ENCODE results near the gene MYT1.

The MYT1 gene

GRCh38 chr20:64194269-64194668 is 30.0 kb downstream of the MYT1 start:
- no peak for DNase-seq

DNA sequence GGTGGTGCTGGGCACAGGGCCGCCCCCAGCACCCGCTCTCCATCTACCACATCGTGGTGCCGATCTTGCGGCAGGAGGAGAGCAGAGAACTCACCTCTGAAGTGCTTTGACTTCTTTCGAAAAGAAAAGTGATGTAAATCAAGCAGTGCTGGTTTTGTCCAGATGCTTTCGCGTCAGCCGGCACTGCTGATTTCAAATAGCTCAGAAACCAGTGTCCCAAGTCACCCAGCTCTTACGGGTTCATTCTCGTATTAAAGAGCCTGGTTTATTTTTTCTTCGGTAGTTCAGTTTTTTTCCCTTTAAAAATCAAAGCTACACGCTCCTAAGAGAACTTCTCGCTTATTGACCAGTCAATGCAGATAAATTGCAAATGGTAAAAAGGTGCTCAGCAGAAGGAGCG is 32.1 kb downstream of the MYT1 start:
- no peak for DNase-seq

- no peak for DNase-seq
Measured at GRCh38 chr20:64196847-64197306, 32.6 kb downstream of the MYT1 start.

DNA sequence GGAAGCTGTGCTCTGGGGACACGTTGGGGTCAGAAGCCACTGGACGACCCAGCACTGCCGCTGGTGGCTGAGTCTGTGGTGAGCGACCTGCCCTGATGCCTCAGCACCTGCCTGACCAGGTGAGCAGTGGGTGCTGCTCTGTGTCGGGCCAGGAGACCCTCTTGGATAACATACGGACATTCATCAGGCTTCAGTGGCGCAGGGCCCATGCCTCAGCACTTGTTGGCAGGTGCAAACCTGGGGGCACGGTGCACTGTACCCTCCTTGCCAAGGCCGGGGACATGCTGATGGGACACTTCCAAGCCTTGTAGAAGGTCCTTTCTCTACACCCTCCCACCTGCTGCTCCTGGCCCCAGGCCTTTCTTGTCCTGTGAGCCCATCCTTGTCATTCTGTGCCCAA is 34.1 kb downstream of the MYT1 start:
- DNase-seq, result no peak

DNA sequence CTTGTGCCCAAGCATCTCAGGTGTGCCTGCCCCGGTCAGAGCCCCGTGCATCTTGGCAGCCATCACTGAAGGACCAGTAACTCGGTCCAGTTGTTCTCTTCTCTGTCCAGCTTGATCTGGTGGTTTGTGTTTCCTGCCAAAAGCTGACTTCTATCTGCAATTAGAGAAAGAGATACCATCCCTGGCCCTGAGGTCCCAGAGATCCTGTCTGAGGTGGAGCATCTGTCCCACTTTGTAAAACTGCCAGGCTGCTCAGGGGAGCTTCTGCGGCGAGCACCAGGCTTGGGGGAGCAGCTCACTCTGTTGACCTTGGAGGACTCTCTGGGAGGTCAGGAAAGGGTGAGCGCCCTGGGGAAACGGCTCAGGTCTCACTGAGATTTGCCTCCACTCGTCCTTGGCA is 35.1 kb downstream of the MYT1 start:
- DNase-seq, result no peak

DNA sequence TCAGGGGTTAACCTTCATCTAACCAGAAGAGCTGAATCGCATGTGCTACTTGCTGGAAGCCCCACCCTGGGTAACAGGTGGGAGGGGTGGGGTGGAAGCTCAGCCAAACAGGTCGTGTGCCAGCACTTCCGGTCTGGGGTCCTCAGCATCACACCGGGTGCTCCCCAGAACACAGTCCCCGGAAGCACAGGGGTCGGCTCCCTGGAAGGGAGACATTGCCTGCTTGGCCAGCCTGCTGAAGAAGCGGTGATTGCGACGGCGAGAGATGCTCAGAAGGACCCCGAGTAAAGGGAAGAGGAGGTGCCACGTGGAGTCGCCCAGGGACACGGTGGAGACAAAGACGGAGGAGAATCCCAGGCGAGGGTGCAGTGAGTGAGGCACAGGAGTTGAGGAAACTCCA is 36.5 kb downstream of the MYT1 start:
- no peak for DNase-seq

GRCh38 chr20:64201653-64202052 is 37.4 kb downstream of the MYT1 start:
- DNase-seq, result no peak

GRCh38 chr20:64203037-64203777 is 39.0 kb downstream of the MYT1 start:
- no peak for DNase-seq

DNA sequence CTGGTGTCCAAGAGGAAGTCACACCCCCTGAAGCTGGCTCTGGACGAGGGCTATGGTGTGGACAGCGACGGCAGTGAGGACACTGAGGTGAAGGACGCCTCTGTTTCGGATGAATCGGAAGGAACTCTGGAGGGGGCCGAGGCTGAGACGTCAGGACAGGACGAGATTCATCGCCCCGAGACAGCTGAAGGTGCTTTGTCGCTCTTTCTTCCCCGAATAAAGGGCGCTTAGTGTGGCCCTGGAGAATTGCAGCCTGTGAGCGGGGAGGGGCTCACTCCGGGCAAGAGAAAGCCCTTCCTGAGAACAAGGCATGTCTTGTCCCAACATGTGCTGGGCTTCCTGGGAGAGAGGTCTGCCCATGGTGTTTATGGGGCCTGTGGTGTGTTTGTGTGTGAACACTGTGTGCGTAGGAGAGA is 41.4 kb downstream of the MYT1 start:
- no peak for DNase-seq

DNA sequence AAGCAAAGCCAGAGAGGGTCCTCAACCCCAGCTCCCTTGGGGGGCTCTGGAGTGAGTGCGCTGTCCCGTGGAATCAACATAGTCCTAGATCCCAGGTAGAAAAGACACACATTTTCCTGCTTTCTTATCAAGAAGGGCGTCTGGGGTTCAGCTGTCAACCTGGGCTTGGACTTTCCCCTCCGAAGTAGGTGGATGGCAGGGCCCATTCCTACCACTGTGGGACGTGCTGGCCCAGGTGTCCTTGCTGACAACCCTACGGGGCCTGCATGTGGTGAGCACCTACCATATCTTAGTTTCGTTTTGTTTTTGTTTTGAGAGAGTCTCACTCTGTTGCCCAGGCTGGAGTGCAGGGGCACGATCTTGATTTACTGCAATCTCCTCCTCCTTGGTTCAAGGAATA is 42.4 kb downstream of the MYT1 start:
- DNase-seq, result no peak

DNA sequence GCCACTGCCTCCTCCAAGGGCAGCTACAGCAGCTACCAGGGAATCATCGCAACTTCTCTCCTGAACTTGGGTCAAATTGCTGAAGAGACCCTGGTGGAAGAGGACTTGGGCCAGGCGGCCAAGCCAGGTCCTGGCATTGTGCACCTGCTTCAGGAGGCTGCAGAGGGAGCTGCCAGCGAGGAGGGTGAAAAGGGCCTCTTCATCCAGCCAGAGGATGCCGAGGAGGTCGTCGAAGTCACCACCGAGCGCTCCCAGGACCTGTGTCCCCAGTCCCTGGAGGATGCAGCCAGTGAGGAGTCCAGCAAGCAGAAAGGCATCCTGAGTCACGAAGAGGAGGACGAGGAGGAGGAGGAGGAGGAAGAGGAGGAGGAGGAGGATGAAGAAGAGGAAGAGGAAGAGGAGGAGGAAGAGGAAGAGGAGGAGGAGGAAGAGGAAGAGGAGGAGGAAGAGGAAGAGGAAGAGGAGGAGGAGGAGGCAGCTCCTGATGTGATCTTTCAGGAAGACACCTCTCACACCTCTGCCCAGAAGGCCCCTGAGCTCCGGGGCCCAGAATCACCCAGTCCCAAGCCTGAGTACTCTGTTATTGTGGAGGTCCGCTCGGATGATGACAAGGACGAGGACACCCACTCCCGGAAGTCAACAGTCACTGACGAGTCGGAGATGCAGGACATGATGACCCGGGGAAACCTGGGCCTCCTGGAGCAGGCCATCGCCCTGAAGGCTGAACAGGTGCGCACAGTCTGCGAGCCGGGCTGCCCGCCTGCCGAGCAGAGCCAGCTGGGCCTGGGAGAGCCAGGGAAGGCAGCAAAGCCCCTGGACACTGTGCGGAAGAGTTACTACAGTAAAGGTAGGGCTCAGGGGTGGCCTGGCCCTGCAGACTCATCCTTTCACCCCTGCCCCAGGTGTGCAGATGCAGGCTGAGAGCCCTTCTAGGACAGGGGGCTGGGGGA is 43.7 kb downstream of the MYT1 start:
- no peak for DNase-seq

- DNase-seq, result no peak
Measured at GRCh38 chr20:64209148-64209547, 44.9 kb downstream of the MYT1 start.

- no peak for DNase-seq
Measured at GRCh38 chr20:64210656-64211369, 46.6 kb downstream of the MYT1 start.

- DNase-seq, result no peak
Measured at GRCh38 chr20:64211874-64212658, 47.8 kb downstream of the MYT1 start.

DNA sequence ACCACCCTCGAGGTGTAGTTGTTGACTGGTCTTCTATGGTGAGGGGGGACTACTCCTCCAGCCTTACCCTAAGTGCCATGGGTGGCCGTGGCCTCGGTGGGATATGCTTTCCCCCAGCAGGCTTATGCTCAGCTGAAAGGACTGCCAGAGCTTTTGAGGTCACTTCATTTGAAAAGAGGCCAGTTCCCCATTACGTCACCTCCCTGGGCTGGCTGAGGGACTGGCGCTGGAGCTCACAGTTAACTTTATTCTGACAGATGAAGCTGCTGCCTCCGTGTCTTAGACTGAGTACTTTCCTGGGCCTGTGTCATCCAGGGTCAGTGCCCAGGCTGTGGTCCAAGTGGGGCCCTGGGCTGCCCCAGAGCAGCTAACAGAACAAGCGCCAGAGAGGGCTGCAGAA is 48.5 kb downstream of the MYT1 start:
- DNase-seq, result no peak

GRCh38 chr20:64214113-64214512 is 49.9 kb downstream of the MYT1 start:
- DNase-seq, result no peak

DNA sequence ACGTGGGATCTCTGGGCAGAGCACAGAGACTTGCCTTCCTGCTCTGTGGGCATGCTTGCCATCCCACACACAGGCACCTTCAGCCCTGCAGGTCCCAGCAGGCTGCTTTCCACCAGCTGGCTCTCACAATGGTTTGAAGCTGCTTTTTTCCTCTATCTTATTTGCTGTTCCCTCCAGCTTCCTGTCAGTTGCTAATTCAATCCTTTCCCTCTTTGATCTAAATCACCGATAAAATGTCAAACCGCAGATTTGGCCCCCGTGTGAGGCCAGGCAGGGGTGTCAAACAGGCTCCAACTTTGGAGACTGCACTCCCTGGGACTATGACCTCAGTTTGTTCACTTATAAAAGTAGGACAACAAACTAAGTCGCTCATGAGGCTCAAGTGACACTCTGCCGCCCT is 50.7 kb downstream of the MYT1 start:
- DNase-seq, result no peak

DNA sequence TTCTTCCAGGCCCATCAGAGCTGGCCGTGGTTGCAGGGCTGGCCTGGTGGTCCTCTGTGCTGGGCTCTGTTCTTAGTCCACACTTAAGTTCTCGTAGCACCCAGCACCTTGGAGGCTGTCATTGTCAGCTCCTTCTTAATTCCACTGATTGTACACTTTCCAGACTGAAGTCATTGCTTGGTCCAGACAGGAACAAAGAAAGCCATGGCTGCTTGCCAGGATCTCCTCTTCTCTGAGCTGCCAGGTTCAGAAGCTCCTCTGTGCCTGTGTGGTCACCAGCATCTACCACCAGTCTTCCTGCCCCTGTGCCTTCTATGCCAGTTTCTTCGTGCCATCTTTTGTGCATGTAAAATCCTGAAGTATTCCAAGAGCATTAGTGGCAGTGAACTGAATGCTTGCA is 51.8 kb downstream of the MYT1 start:
- no peak for DNase-seq

GRCh38 chr20:64216910-64217309 is 52.7 kb downstream of the MYT1 start:
- no peak for DNase-seq

DNA sequence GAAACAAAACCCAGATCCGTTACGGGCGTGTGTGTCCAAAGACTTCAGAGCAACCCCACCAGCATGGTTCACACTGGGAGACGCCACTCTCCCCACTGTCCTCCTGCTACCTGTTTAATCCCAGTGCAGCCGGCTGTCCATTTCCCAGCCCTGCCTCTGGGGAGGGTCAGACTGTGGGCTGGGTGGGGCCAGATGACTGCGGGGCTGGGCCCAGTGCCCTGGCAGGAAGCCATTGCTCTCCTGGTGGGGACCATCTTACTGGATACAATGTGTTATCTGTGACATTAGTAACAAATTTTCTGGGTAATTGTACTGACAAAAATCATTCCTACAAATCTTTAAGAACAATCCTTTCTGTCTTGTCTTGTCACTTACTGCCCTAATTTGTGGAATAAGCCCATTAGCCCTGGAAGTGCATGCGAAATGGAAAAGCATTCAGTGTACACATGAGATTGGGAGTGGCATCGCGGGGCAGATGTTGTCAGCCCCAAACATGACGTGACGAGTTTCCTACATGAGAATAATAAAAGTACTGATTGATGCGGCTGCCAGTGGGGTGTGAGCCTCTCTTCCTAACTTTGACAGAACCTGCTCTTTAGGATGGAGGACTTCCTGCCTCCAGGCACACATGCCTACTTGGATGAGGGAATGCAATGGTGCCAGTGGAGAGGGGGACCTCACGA is 53.4 kb downstream of the MYT1 start:
- DNase-seq, result no peak

DNA sequence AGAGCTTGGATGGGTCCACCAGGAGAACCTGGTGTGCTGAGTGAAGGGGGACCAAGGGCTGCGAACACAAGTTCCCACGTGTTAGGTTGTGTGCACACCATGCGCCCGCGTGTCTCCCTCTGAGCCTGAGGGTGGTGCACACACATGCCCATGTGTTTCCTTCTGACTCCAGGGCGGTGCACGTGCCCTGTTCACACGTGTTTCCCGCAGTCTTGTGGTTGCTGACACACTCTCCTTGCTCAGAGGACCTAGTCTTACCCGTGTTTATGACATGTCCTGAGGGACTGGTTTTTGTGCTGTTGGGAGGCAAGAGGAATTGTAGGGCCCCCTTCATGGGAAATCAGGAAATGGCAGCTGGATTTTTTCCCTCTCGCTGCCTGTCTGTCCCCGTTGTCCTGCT is 55.0 kb downstream of the MYT1 start:
- DNase-seq, result no peak

GRCh38 chr20:64219730-64220129 is 55.5 kb downstream of the MYT1 start:
- DNase-seq, result no peak

All from activated T-cell treated with anti-CD3 and anti-CD28 coated beads, Interleukin-2, amount 50 U/mL, for 48 hours (primary cell).